Measurements from ENCODE around the gene GFOD1. TPM values are rescaled to one million over a fixed set of nuclear protein-coding genes. Genes with fewer than 3 reads are reported as not detected.

Gene GFOD1
- total and polyA plus RNA-seq, 10 of the 15 experiments (the other 5 are each of a cell fraction or from before 2014, with no cell fraction given) = 6.5 to 41.4 (median 16.0) TPM

- DNase-seq (ENCODE audit: low read depth, low spot score) = no peak
- no peak for ATAC-seq
- CTCF ChIA-PET = interaction anchor here (0.6 to 3.9 kb wide), 5 partner anchors 9 to 625 kb away, joined by 3 to 10 read pairs (median 3); no protein-coding TSS in a partner anchor
- H3K27ac ChIP-seq (ENCODE audit: control insufficient read depth, insufficient read depth) = no peak overlapping the region
- no peak for FAIRE-seq
- no peaks in the 10 kb centered on the region for H3K27me3 ChIP-seq (replicated peaks in 1 of 2; ENCODE audit: control insufficient read depth in 2 of 2, insufficient read depth in 2 of 2, low read length in 1 of 2)
- H3K9ac ChIP-seq (ENCODE audit: control insufficient read depth, insufficient read depth, low read length) = no peak overlapping the region
- SMC1A ChIA-PET (ENCODE audit: uncharacterized antibody, unreplicated experiment) = interaction anchor here (0.7 to 7.4 kb wide), 4 partner anchors 11 to 111 kb away, joined by 3 to 56 read pairs (median 4); no protein-coding TSS in a partner anchor
- intact Hi-C loops (cut with micrococcal nuclease; ENCODE audit: unreplicated experiment) = no loop called here
- TF ChIP-seq SUPT20H (IDR thresholded peaks at IDR 0.05; ENCODE audit: borderline replicate concordance, control insufficient read depth, low read depth, low read length) (no peak), ZNF384 (IDR thresholded peaks at IDR 0.05; ENCODE audit: borderline replicate concordance, low read depth, low read length) (no peak), SPI1 (IDR thresholded peaks at IDR 0.05; ENCODE audit: borderline replicate concordance, insufficient read depth, low read depth, low read length) (no peak), IRF4 (IDR thresholded peaks at IDR 0.05; ENCODE audit: low read depth, low read length) (no peak), STAT3 (IDR thresholded peaks at IDR 0.05; ENCODE audit: low read depth, low read length) (no peak), EED (IDR thresholded peaks at IDR 0.05; ENCODE audit: low read depth) (no peak), MXI1 (IDR thresholded peaks at IDR 0.05; ENCODE audit: low read depth, low read length) (no peak), RAD51 (IDR thresholded peaks at IDR 0.05) (no peak), PML (IDR thresholded peaks at IDR 0.05; ENCODE audit: low read length) (no peak), GATAD2B (conservative IDR thresholded peaks at IDR 0.05; ENCODE audit: low read depth) (no peak), ZNF622 (IDR thresholded peaks at IDR 0.05) (no peak), NKRF (conservative IDR thresholded peaks at IDR 0.05) (no peak), BACH1 (IDR thresholded peaks at IDR 0.05; ENCODE audit: borderline replicate concordance) (no peak), SIN3A (IDR thresholded peaks at IDR 0.05; ENCODE audit: low read depth, low read length) (no peak), HDAC6 (IDR thresholded peaks at IDR 0.05; ENCODE audit: unreplicated experiment) (no peak), PKNOX1 (IDR thresholded peaks at IDR 0.05) (no peak), RB1 (IDR thresholded peaks at IDR 0.05; ENCODE audit: borderline replicate concordance) (no peak)
- BruUV-seq (replicated peaks) = no TSS peak
- no peak overlapping the region for H3K4me3 ChIP-seq
- no peaks in the 10 kb centered on the region for H3K36me3 ChIP-seq (ENCODE audit: control insufficient read depth in 2 of 2, insufficient read depth in 2 of 2, low read length in 1 of 2)
- H3K9me3 ChIP-seq (replicated peaks; ENCODE audit: control insufficient read depth, insufficient read depth, low read length) = no peaks in the 10 kb centered on the region
- no peaks in the 10 kb centered on the region for H4K20me1 ChIP-seq (ENCODE audit: control insufficient read depth, insufficient read depth)
- H3K4me1 ChIP-seq (ENCODE audit: control insufficient read depth, insufficient read depth, low read length) = peaks cover 5% of the 10 kb centered on the region; the same call in 1 of the 2 replicates
- RAD21 ChIA-PET (ENCODE audit: unreplicated experiment) = interaction anchor here (1.0 to 1.3 kb wide), 3 partner anchors 9 to 43 kb away, joined by 3 to 6 read pairs (median 3); no protein-coding TSS in a partner anchor
- peaks cover 40% of the 10 kb centered on the region for H3K79me2 ChIP-seq (ENCODE audit: control insufficient read depth, insufficient read depth, low read length)
- WGBS (ENCODE audit: insufficient coverage, insufficient replicate concordance, low lambda C conversion rate, missing lambda C conversion rate) = 98% methylated on average over 4 of the region's 4 CpGs
- no peak overlapping the region for H3K4me2 ChIP-seq (ENCODE audit: control insufficient read depth, insufficient read depth)
- POLR2A ChIA-PET = interaction anchor here (0.6 kb wide), 1 partner anchor 9 kb away, joined by 3 read pairs; no protein-coding TSS in a partner anchor
- H2AFZ ChIP-seq (ENCODE audit: control insufficient read depth, low read depth, low read length) = no peak overlapping the region
- in situ Hi-C loops (cut with MboI) = no loop called here
Measured at GRCh38 chr6:13441778-13442177, 45.6 kb downstream of the GFOD1 start.

All from GM12878 (cell line).